GM21447 (cell line): ENCODE results near the gene ADAM12.
"Not testable (repeated sequence)": the region's sequence is repeated elsewhere in the genome, so short reads cannot be mapped to it uniquely, and the experiment has no call there.

Experiments
- ATAC-seq: cut with Tn5 transposase; IDR thresholded peaks from one replicate; pipeline ENCODE4 v1.9.1; 2021; ENCODE audit not compliant: unreplicated experiment

Gene ADAM12

DNA sequence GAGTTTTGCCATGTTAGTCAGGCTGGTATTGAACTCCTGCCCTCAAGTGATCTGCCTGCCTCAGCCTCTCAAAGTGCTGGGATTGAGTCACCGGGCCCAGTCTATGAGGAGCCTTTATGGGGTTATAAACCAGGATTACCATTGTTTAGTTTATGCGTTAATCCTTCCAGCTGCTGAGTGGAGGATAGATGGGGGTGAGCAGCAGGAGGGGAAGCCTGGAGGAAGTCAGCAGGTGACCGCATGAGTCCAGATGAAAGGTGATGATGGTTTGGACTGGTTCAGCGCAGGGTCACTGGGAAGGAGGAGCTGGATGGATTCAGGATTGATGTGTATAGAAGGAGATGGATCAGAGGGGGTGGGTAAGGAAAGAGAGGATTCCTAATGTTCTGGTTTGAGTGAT lies 197.1 kb downstream of the ADAM12 start:
- ATAC-seq, result no peak

DNA sequence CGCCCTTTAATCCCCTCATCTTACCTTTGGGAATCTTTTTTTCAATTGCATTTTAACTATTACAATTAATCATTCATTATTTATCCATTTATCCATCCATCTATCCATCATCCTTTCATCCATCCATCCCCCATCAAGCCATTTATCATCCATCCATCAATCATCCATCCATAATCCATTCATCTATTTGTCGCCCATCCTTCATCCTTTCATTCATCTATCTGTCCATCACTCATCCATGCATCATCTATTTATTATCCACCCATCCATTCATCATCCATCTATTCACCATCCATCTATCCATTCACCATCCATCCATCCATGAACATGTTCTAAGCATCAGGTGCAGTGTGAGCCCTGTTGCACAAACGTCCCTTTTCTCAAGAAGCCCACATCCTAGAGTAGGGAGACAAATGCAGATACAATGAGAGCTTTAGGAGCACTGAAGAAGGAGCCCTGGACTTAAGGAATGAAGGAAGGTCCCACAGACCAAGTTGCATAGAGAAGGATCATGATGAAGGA lies 199.5 kb downstream of the ADAM12 start:
- no peak for ATAC-seq

DNA sequence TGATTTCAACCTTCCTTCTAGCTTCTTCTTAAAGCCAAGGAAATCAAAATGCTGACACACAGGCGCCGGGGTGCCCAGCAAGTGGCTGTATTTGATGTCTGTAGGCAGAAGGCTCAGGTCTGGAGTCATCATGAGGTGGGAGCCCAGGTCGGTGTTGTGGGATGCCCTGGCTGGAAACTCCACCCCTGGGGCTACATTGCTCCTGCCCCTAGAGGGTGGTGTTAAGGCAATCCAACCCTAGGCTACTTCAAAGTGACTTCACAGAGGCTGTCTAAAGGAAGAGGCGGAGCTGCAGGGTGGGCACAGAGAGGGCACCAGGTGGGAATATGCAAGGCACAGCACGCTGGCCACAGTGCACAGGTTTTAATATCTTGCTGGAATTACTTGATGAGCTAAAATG lies 200.9 kb downstream of the ADAM12 start:
- ATAC-seq, result no peak

DNA sequence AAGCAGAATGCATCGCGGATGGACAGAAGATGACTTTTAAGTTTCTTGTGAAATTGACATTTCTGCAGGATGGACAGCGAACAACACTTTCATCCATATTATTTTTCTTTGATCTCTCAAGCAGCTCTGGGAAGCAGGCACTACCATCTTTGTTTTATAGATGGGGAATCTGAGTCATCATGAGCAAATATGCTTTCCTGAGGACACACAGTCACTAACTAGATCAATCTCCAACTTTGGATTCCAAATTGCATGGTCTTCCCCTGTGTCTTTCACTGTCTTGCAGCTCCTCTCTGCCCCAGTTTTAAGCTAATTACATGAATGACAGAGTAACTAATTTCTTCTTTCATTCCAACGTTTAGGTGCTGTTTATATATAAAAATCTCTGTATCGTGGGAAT lies 201.5 kb downstream of the ADAM12 start:
- no peak for ATAC-seq

DNA sequence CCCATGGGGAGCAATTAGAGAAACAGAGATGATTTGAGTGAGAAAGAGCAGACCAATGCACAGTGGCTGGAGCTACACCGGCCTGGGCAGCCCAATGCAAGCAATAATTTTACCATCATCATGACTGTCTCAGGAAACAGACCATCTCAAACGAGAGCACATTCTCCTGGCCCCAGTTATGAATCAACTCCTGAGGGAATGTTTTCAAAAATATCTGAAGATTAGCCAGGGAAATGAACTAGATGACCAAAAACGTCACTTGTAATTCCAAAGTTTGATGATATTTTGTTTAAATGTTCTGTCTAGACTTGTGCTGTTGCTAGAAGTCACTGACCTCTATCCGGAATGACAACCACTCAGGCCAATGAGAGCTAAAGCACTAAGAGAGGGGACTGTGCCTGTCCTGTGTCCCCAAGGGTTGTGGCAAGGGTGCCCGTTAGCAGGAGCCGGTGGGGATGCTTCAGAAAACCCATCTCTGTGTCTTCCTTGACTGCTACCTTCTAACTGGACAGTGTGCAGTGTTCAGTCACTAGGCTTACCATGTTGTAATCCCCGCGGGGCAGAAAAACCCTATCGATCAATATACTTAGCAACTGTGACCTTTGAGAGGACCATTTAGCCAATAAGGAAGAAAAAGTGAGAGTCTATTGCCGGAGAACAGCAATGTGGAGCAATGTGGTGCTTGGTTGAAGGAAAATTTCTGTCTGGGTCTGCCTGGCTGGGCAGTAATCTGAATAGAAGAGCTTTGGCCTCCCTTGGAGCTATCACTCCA lies 202.4 kb downstream of the ADAM12 start:
- no peak for ATAC-seq

DNA sequence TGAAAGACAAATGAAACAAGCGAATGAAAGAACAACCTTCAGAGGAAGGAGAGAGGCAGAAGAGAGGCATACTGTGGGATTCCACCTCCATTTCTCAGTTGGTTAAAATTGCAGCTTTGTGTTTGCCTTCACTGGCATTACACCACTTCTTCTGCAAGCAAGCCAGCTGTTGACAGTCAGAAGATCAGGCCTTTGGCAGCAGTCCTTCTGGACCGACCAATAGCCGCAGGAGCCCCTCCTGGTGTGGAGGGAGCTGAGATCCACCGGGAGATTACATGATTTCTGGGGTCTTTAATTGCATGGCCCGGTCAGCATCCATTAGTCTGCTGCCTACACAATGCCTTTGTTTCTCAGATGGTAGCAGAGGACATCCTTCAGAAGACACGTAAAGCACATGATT lies 206.7 kb downstream of the ADAM12 start:
- ATAC-seq, result no peak

DNA sequence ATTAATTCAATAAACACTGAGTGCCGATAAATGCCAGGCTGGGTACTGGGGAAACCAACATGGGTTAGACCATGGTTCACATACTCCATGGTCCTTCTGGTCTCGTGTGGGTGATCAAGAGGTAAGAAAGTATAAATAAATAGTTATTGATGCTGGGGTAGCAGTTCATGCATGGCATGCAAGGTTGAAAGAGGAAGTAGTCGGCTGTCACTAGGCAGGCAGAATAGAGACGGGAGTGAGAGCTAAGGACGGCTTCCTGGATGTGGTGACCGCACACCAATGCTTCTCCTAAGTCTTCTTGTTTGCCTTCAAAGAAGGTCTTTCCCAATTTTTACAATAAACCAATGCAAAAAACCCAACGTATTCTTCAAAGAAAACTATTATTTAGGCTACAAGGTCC lies 208.6 kb downstream of the ADAM12 start:
- ATAC-seq, result no peak

DNA sequence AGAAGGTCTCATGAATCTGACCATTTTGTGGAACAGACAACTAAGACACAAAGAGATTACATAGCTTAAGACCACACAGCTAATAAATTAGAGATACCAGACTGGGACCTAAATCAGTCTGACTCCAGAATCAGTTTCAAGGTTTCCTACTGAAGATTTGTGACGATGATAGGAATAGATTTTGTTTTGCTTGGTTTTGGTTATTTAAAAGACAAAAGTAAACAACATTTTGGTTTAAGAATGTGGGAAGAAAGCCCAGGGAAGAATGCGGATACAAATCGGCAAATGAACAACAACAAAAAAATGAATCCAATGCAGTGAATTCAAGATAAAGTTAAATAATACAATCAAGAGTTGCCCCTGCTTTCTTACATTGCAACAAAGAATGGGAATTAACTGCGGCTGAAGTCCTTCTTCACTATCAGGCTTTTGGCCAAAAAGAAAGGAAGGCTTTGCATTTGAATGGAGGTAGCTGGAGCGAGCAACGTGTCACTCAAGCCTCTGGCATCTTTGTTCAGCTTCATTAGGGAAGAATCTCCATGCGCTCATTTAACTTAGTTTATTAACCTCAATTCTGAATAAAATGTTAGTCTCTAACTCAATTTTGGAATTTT lies 210.8 kb downstream of the ADAM12 start:
- no peak for ATAC-seq

DNA sequence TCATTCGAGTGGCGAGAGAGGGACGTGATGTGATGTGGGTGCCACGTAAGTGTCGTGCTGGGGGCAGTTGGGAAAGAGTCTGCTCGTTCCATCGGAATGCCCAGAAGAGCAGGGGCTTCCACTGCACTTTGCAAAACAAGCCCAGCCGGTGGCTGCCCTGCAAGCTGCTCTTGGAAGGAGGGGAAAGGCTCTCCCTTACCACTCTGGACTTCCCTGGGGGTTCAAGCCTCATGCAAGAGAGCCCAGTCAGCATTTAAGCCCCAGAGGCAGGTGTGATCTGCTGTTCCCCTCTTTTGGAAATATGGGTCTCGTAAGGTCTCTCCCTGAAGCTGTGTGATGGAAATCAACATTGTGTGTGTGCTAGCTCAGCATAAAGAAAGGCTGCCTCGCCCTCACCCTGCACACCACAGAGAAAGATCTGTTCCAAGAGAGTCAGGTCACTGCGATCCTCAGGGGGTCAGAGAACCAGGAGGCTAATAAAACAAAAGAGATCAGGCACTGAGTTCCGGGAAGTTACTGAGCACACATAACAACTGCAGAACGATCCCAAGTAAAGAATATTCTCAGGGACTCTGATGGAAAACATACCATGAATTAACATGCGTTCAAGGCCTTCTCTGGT lies 212.5 kb downstream of the ADAM12 start:
- ATAC-seq, result no peak

DNA sequence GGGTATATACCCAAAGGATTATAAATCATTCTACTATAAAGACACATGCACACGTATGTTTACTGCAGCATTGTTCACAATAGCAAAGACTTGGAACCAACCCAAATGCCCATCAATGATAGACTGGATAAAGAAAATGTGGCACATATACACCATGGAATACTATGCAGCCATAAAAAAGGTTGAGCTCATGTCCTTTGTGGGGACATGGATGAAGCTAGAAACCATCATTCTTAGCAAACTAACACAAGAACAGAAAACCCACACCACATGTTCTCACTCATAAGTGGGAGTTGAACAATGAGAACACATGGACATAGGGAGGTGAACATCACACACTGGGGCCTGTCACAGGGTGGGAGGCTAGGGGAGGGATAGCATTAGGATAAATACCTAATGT lies 215.5 kb downstream of the ADAM12 start:
- ATAC-seq, result not testable (repeated sequence)

DNA sequence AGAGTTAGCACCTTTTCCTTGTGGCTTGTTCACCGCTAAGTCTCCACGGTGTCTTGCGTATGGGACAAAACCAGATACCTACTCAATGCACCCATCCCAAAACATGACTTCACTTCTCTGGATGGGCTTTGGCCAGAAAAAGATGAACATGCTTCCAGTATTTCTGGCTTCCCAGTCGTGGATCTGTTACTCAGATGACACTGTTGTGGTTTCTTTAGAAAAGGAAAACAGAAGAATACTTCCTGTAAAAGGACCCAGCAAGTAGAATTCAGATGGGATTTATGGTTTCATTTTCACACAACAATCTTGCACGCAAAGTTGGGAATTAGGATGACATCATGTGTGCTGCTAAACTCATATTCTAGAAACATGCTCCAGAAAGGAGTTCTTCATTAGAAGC lies 216.7 kb downstream of the ADAM12 start:
- no peak for ATAC-seq

DNA sequence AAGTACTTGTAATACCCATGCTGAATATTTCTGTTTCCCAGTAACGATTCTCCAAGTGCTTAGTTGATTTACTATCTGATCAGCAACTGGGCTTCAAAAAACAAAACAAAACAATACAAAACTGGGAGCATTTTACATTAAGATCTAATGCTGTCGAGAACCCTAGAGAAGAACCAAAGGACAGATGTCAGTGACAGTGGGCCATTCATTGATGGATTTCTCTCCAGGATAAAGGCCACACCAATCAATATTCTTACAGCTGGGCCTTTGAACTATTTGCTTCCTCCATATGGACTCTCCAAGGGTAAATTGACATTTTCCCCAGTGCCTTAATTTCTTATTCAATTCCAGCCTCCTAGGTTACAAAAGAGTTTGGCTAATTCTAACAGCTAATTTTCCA lies 217.5 kb downstream of the ADAM12 start:
- ATAC-seq, result no peak

DNA sequence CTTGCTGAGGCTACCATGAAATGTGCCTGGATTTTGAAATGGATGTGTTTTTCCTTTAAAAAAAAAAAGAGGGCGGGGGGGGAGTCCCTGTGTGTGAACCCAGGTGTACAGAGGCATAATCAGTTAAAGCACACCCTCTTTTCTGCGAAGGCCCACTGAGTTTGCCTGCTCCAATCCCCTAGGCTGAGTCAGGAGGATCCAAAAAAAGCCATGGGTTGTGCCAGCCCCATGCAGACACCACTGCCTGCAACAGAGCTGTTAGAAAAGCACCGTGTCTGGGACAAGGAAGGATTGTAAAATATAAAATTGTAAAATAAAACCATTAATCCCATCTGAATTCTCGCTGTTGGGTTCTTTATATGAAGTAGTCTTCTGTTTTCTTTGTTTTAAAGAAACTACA lies 217.9 kb downstream of the ADAM12 start:
- no peak for ATAC-seq

DNA sequence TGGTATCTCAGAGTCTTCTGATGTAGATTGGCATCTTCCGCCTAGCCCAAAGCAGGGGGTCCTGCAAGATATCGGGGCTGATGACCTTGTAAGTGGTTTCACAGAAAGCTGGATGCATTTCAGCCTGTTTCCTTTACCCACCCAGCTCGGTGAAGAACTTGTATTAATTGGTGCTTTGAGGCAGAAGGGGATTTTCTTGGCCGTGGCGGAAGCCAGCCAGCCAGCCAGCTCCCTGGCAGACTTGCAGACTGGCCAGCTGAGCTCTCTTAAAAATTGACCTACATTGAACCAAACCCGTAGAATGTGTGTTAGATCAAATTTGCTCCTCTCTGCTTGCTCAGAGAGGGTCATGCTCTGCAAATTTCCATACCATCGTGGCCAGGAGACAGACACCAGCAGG lies 218.4 kb downstream of the ADAM12 start:
- no peak for ATAC-seq

DNA sequence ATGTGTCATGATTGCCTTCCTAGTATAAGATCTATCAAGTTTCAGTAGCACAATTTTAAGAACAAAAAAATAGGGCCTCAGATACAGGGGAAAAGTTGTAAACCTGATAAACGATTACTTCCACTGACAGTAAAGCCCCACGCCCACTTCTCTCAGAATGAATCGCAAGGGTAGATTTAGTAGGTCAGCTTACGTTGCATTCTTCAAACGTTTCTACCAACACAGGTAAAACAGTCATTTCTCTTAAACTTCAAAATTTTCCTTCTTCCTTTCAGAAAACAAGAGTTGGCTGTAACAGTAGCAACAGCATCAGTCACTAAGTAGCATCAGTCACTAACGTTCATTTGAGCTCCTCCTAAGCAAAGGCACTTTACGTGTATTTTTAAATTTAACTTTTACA lies 221.5 kb downstream of the ADAM12 start:
- ATAC-seq, result no peak

DNA sequence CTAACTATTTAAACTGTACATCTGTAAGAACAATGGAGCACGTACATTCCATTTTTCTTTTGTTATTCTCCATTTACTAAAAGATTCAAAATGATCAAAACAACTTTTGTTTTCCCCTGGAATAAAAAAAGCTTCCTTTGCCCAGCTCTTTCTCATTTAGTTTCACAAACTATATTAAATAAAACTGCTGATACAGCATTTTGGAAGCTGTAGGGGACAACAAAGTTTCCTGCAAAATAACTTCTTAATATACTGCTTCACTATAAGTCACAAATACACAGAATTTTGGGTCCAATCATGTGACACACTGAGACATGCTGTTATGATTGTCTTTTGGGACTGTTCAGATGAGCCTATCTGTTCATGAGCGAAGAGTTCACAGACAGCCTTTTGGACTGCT lies 222.4 kb downstream of the ADAM12 start:
- ATAC-seq, result no peak

DNA sequence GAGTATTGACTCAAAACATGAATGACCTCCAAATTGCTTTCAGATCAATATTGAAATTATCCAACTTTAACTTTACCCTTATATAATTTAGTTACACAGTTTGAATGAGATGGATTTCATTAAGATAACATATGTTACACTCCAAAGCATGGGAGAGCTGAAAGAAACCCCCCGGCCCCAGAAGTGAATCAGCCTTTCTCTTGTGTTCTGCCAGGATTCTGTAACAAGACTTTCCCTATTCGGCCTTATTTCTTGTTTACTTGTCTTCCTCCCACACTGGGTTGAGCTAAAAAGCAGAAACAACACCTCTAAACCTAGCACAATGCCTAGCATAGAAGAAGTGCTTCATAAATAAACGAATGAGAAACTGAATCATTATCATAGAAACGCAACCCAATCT lies 224.8 kb downstream of the ADAM12 start:
- ATAC-seq, result no peak

DNA sequence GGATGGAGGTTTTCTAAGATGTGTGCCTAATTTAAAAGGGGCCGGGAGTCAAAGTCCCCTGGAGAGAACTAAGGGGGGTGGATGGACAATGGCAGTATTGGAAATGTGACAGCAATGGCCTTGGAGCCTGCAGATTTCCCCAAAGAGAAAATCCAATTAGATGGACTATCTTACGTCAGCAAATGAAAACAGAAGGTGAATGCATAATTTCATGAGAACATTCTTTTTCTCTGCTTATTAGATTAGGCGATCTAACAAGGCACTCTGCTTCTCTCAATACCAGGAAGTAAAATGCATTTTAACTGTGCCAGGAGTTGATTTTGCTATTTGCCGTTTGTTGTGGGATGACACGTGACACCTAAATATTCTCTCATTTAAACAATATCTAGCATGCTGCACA lies 226.6 kb downstream of the ADAM12 start:
- no peak for ATAC-seq

DNA sequence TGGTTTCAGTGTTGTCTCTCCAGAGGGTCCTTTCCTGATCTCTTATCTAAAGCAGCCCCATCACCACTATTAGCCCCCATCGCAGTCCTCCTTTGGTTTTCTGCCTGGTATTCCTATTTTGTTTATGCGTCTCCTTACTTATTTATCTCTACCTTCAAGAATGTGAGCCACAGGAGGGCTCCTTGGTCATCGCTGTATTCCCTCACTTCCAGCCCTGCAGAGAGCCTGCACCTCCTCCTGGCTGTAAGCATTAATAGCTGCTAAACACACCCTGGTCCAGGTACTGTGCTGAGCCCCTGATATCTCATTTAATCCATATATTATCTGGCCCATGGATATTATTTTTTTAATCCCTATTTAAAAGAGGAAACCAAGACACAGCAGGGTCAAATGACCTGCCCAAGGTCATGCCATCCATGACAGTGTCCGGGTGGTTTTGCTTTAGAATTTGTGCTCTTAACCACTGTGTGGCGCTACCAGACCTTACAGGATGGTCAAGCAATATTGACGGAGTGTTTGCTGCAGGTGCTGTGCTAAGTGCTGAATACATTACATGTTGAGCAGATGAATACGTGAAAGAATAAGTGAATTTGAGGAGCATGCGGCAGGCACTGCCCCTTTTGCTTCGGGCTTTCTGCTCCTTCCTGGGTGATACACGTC lies 227.2 kb downstream of the ADAM12 start:
- no peak for ATAC-seq

DNA sequence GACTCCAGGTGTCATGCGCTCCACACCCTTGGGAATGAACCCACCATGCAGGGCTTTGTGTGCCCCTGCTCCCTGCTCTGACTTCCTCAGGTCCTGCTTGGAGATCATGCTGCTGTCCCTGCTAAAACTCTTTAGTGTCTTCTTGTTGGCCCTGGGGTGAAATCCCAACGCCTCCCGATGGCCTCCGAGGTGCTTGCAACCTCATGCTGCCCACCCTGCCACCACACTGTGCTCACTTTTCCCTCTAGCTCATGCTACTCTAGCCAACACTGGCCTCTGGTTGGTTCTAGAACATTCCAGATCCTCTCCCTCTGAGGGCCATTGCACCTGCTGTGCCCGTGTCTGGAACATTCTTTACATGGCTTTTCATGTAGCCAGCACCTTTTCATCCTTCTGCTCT lies 227.7 kb downstream of the ADAM12 start:
- no peak for ATAC-seq

DNA sequence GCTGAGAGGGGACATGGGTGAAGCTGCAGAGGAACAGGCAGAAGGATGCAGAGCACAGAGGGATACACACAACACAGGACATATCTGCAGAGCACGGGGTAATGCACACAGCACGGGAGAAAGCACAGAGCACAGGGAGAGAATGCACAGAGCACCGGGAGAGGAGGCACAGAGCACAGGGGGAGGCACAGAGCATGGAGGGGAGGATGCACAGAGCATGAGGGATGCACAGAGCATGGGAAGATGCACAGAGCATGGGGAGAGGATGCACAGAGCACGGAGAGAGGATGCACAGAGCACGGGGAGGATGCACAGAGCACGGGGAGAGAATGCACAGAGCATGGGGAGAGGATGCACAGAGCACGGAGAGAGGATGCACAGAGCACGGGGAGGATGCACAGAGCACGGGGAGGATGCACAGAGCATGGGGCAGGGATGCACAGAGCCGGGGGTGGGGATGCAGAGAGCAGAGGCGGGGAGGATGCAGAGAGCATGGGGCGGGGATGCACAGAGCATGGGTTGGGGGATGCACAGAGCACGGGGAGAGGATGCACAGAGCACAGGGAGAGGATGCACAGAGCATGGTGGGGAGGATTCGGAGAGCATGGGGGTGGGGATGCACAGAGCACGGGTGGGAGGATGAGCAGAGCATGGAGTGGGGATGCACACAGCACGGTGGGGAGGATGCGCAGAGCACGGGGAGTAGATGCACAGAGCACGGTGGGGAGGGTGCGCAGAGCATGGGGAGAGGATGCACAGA lies 230.0 kb downstream of the ADAM12 start:
- ATAC-seq, result no peak
